Measurements from ENCODE around the gene KCNA3.

KCNA3 gene

GRCh38 chr1:110636149-110636935, 38.4 kb downstream of the KCNA3 start:
- no peak for DNase-seq

- no peak for DNase-seq
Observed at GRCh38 chr1:110635434-110635833, 39.3 kb downstream of the KCNA3 start.

DNA sequence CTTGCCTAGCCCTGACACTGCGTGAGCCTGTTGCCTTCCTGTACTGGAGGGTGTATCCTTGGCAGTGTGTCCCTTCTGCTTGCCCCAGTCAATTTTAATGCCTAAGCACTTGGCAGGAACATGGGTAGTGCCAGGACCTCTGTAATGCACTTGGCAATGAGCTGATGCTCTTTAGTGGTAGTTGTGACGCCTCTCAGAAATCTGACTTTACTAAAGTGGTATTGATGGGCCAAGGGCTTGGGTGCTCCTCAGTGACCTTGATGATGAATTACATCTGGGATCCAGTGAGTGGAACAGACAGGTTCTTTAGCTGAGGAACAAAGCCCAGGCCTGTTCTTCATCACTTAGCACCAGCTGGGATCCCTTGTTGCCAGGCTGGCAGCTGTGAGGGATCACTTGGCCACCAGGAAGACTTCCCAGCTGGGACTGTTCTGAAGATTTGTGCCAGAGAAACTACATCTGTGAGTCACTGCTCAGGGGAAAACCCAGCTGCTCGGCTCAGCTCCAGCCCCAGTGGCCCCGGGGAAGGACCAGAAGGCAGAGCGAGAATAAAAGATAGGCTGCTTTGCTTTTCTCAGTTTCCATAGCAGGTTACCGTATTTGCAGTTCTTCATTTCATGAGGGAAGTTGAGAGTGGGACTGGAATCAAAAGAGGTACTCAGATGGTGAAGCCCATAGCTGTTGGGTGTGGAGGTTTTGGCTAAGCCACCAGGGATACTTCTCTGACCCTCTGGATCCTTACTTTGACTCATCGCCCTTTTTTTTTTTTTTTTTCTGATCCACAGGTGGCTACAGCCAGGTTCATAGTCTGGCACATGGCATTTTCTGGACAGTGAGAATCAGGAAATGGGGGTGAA, 40.1 kb downstream of the KCNA3 start:
- DNase-seq = no peak

GRCh38 chr1:110634086-110634454, 40.7 kb downstream of the KCNA3 start:
- no peak for DNase-seq

- DNase-seq = no peak
Observed at GRCh38 chr1:110633646-110634030, 41.1 kb downstream of the KCNA3 start.

DNA sequence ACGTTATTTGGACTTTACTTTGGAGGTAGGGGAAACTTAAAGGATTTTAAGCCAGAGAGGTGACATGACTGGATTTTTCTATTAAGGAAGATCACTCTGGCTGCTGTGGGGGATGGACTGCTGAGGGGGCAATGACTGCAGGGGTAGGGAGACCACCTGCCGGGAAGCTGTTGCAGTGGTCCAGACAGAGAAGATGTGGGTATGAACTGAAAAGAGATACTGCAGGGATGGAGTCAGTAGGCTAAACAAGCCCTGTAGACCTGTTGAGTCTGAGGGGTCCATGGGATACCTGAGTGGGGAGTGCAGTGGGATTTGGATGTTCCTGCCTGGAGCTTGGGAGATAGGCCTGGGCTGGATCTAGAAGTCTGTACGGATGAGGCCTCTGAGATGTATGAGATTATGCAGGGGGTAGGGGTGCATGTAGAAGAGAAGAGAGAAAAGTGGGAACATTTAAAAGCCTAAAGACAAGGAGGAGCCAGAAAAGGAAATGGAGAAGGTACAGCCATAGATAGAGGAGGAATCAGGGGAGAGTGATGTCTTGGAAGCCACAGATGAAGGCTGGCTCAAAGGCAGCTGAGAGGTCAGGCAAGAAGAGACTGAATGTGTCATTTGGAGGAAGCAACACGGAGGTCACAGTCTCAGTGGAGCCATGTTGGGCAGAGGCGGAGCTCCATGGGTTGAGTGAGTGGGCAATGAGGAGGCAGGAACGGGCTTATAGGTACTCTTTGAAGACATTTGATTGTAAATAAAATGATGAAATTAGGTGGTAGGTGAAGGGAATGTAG, 42.7 kb downstream of the KCNA3 start:
- DNase-seq = no peak

DNA sequence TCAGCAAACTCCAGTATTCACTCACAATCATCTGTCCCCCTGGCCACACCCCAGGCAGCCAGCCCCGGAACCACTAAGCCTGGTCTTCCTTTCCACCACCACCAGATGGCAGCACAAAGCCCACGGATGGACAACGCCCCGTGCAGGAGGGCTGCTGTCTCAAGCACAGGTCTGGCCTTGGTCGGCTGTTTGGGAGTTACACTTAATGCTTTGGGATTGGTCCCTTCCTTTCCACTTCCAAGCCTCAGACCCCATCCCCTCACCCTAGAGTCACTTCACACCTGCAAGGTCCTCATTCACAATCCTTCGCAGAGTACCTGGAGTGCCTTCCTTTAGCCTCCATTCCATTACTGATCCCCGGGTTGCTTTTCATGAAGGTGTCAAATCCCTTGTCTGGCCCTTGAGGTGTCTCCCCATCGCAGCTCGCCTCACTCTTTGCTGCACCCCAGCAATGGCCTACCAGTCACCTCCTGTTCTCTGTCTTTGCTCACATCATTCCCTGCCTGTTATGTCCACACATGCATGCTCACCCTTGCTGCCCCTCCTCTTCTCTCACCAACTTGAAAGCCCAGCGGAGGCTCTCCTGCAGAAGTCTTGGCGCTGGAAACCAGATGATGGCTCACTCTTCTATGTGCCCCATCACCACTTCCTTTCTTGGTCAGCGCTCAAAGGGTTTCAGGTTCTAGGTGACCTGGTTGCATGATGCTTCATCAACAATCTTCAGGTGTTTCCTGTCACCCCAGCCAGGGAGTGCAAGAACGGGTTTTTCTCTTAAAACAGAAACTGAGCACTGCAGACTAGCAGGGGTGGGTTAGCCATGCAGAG, 43.7 kb downstream of the KCNA3 start:
- peak; percentile 28 for DNase-seq

DNA sequence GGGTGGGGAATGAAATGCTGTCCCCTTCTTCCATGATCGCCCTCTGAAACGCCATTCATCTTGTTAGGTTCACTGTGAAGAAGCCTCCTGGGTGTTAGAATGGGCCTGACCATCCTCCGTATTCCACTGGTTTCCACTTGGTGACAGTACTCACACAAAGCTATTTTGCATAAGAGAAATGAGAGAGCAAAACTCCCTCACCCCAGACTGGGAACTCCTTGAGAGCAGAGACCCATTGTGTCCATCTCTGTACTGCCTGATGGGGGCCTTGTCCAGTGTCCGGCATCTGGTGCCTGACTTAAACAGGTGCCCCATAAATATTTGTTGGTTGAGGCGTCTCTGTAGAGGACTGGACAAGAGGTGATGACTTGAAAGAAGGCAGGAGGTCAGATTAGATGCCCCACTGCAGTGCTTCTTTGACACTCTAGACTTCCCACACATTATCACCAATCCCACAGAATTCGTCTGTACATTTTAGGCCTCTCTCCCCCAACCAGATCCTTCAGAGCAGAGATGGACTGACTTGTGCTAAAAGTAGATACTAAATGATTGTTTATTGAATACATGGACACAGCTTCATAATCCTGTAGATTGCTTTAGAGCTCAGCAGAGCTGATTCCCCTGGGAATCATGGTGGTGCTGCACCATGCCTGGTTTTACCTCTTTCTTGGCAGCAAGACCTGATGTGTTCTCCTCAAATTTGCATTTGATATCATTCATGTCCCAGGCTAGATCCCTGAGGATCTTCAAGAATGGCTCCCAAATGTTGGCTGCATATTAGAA, 46.2 kb downstream of the KCNA3 start:
- no peak for DNase-seq

- DNase-seq = no peak
Observed at GRCh38 chr1:110627764-110628163, 47.0 kb downstream of the KCNA3 start.

GRCh38 chr1:110626889-110627288, 47.9 kb downstream of the KCNA3 start:
- DNase-seq = no peak

Data from NCI-H1048 (cell line).